Kidney (tissue), 14 donors: ENCODE measurements around the gene MYO7A. TPM values are rescaled to one million over a fixed set of nuclear protein-coding genes. Genes with fewer than 3 reads are reported as not detected.
A peak's percentile ranks its signal among the peaks of the same experiment; 100 is the strongest.

Source experiments
- DNase-seq, 5 donors: peaks; one replicate each; pipeline ENCODE4 v3.0.0-alpha.2; 2013 to 2020
- FAIRE-seq: peaks from 2 replicates; lab custom pipeline; 2012; peaks lifted over from hg19 to GRCh38; lab: Jason Lieb, UNC
- H3K27ac ChIP-seq, 2 donors: one replicate each; pipeline ENCODE4 v1.7.0; 2013; ENCODE audit warnings: low read depth in 2 of 2, low read length in 2 of 2, inconsistent platforms in 1 of 2
- H3K27me3 ChIP-seq: one replicate; pipeline ENCODE4 v1.7.1; 2013; ENCODE audit warnings: low read length, inconsistent platforms; ENCODE audit not compliant: control insufficient read depth, insufficient read depth
- H3K36me3 ChIP-seq, 3 donors: one replicate each; pipeline versions ENCODE4 v1.7.0 to v1.7.1; 2013; ENCODE audit warnings: low read length in 3 of 3, control low read depth in 1 of 3, inconsistent platforms in 1 of 3; ENCODE audit not compliant: insufficient read depth in 3 of 3, control insufficient read depth in 2 of 3
- H3K4me1 ChIP-seq, 3 donors: one replicate each; pipeline versions ENCODE4 v1.7.0 to v1.7.1; 2013; ENCODE audit warnings: low read length in 3 of 3, inconsistent platforms in 1 of 3, low read depth in 1 of 3; ENCODE audit not compliant: control insufficient read depth in 2 of 3, insufficient read depth in 2 of 3
- H3K4me3 ChIP-seq, 3 donors: one replicate each; pipeline versions ENCODE4 v1.7.0 to v1.8.1; 2013; ENCODE audit warnings: low read length in 3 of 3, control low read depth in 1 of 3, inconsistent platforms in 1 of 3
- H3K9ac ChIP-seq, 3 donors: one replicate each; pipeline versions ENCODE4 v1.7.0 to v1.7.1; 2013; ENCODE audit warnings: low read length in 3 of 3, control low read depth in 1 of 3, inconsistent platforms in 1 of 3
- H3K9me3 ChIP-seq, 3 donors: one replicate each; pipeline versions ENCODE4 v1.7.0 to v1.7.1; 2013; ENCODE audit warnings: low read length in 3 of 3, control low read depth in 1 of 3, inconsistent platforms in 1 of 3; ENCODE audit not compliant: control insufficient read depth in 2 of 3, insufficient read depth in 1 of 3
- intact Hi-C: fragments of 100-400 bp; cut with DNase I; formaldehyde crosslinking; loops from one replicate; pipeline ENCODE4 v1.11.1; 2022
- polyA plus RNA-seq: library from polyadenylated mRNA; stranded (reverse); fragments of 350-450 nt; fragmentation: Illumina TruSeq; extraction: RNeasy Lipid Tissue Mini Kit (QIAGEN cat#74804); gene quantifications from one replicate; pipeline ENCODE4 v1.2.3, GENCODE V29; 2014; ENCODE audit warnings: low read depth, low replicate concordance; ENCODE audit not compliant: insufficient read depth
- total RNA-seq: library from RNA; stranded (reverse); fragmentation: NEBNext Ultra II Directional; extraction: Animal tissue kit (Norgen Biotek cat#: 25700); gene quantifications from one replicate; pipeline ENCODE4 v1.2.1, GENCODE V29; 2021
- TF ChIP-seq, protein P1 (sequence below): IDR thresholded peaks from 3 replicates; pipeline ENCODE4 v1.5.1; 2012; ENCODE audit warnings: mild to moderate bottlenecking, moderate library complexity, borderline replicate concordance; ENCODE audit not compliant: insufficient read depth; ENCODE audit errors: extremely low read depth
- donor health status: control.
- donor health status: control.
- donor health status: control.
- donor health status: control.
- donor health status: control.
- donor health status: DM: yes; HTN: yes; CAD: no.
- donor health status: Normal renal cell carcinoma (clear cell type).

The MYO7A gene
- total and polyA plus RNA-seq, 2 donors from 2014 or later, result 6.1 to 10.7 TPM

DNA sequence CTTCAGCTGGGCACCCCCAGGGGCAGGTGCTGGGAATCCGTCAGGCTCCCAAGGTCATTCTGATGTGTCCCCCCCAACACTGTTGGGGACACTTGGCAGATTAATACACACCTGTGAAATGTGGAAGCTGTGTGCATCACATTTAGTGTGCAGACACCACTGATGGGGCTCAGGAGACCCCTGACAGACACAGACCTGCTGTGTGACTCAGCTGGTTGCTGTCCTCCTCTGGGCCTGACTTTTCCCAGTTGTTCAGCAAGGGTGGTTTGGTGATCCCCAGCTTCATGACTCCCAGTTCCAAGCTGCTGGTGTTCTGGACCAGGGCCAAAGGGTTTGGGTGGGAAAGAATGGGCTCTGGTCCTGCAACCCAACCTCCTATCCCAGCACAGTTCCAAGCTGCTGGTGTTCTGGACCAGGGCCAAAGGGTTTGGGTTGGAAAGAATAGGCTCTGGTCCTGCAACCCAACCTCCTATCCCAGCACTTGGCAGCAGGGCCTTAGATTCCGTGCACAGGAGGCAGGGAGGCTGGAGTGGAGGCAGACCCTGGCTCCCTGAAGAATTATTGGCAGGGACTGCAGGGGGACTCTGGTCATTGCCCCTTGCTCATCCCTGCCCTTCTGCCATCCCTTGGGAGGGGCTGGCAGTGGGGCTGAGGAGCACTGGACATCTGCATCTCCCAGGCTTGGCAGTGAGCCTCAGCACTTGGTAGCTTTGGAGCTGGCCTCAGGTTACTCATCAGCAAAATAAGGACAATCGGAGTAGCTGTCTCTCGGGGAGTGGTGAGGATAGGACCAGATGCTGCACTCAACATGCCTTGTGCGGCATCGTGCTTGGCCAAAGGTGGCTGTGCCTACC, 33.8 kb upstream of the MYO7A start:
- no peaks in the 10 kb centered on the region for H3K9me3 ChIP-seq
- H3K27me3 ChIP-seq, result no peaks in the 10 kb centered on the region
- H3K27ac ChIP-seq, result no peak overlapping the region
- H3K4me1 ChIP-seq, result peaks cover 0 to 2% (median 0%) of the 10 kb centered on the region in 3 donors
- DNase-seq (peak in 1 of 5 donors; percentile 28), FAIRE-seq (no peak)
- no peak overlapping the region for H3K9ac ChIP-seq
- peaks cover 0 to 3% (median 0%) of the 10 kb centered on the region in 3 donors for H3K36me3 ChIP-seq
- intact Hi-C loops, result no loop called here
- H3K4me3 ChIP-seq, result no peak overlapping the region
- TF ChIP-seq, protein P1, sequence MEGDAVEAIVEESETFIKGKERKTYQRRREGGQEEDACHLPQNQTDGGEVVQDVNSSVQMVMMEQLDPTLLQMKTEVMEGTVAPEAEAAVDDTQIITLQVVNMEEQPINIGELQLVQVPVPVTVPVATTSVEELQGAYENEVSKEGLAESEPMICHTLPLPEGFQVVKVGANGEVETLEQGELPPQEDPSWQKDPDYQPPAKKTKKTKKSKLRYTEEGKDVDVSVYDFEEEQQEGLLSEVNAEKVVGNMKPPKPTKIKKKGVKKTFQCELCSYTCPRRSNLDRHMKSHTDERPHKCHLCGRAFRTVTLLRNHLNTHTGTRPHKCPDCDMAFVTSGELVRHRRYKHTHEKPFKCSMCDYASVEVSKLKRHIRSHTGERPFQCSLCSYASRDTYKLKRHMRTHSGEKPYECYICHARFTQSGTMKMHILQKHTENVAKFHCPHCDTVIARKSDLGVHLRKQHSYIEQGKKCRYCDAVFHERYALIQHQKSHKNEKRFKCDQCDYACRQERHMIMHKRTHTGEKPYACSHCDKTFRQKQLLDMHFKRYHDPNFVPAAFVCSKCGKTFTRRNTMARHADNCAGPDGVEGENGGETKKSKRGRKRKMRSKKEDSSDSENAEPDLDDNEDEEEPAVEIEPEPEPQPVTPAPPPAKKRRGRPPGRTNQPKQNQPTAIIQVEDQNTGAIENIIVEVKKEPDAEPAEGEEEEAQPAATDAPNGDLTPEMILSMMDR, result no peak

DNA sequence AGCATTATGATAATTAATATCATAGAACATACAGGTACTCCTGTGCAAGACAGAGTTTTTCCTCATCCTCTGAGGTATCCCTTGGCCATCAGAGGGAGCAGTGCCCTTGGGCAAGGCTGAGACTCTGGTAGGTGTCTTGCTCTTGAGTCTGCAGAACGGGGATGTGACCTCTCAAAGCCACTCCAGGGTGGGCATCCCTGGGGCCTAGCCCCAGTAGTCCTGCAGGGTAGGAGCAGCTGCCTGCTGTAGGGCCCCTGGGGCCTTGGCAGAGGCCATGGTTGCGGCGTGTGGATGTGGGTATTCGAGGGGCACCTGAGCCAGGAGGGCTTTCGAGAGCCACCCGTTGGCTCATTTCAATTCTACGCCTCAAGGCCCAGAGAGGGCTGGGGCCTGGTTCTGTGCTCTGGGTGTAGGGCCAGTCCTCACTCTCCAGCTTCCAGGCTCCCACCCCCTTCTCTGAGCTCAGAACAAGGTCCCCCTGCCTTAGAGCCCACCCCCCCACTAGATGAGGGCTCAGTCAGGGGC, 33.1 kb upstream of the MYO7A start:
- H3K4me1 ChIP-seq, result peaks cover 0 to 2% (median 0%) of the 10 kb centered on the region in 3 donors
- DNase-seq (peak in 1 of 5 donors; percentile 48), FAIRE-seq (no peak)
- TF ChIP-seq, protein P1, result no peak
- no peak overlapping the region for H3K27ac ChIP-seq
- peaks cover 0 to 3% (median 0%) of the 10 kb centered on the region in 3 donors for H3K36me3 ChIP-seq
- H3K4me3 ChIP-seq, result no peak overlapping the region
- no peaks in the 10 kb centered on the region for H3K27me3 ChIP-seq
- H3K9ac ChIP-seq, result no peak overlapping the region
- intact Hi-C loops, result no loop called here
- H3K9me3 ChIP-seq, result no peaks in the 10 kb centered on the region

DNA sequence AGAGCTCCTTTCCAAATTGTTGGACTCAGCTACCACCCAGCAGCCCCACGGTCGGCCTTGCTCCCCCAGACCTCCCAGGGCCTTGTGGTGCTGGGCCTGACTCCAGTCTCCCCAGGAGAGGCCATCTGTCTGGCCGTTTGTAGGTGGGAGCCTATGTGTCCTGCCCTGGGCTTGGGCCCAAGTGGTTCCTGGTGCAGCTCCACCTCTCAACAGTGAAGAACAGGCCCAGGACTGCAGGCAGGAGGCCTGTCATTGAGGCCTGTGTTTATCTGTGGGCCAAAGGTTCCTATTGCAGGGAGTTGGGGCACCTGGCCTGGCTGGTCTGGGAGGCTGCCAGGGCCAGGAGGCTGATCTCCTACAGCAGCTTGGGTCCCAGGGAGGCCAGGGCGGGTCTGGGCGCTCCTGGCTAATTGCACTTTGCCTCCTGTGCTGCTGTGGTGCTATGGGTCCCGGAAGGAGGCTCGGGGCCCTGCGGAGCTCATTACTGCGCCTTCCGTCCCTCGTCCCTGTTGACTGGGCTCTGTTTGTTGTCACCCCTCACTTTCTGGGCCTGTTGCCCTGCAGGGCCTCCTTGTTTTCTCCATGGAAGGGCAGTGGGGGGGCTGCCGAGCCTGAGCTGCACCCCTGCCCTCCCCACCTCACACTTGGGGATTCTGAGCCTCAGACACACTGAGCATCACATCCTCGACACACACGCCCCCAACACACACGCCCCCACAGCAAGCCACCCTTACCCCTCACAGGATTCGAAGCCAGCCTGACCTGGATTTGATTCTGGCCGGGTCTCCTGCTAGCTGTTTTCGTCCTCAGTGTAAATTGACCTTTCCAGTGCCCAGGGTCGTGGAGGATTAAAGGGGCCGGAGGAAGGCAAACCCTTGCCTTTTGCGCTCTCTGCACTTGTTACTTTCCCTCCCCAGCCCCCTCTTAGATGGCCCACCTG, 32.2 kb upstream of the MYO7A start:
- H3K4me1 ChIP-seq, result no peaks in the 10 kb centered on the region
- H3K36me3 ChIP-seq, result peaks cover 0 to 3% (median 0%) of the 10 kb centered on the region in 3 donors

More for the DNA sequence above, 32.2 kb upstream of the MYO7A start:
- FAIRE-seq (no peak), DNase-seq (peak in 1 of 5 donors; percentile 49)
- TF ChIP-seq, protein P1, result no peak
- Histone ChIP-seq H3K4me3 (no peak overlapping the region), H3K27me3 (no peaks in the 10 kb centered on the region), H3K9me3 (no peaks in the 10 kb centered on the region), H3K27ac (peak overlapping the region in 1 of 2 donors; percentile 33), H3K9ac (no peak overlapping the region)
- intact Hi-C loops, result no loop called here
